LHCN-M2 (cell line): Measurements from ENCODE around the gene GAB2. TPM values are rescaled to one million over a fixed set of nuclear protein-coding genes. Genes with fewer than 3 reads are reported as not detected.
"Not testable (repeated sequence)": the region's sequence is repeated elsewhere in the genome, so short reads cannot be mapped to it uniquely, and the experiment has no call there.

Source experiments
- DNase-seq: peaks from one replicate; pipeline ENCODE4 v3.0.0-alpha.2; 2012; ENCODE audit warnings: low read depth
- polyA plus RNA-seq: library from polyadenylated mRNA; unstranded; fragments of >200 nt; gene quantifications from one replicate; pipeline ENCODE4 v1.2.1, GENCODE V29; 2012; ENCODE audit warnings: missing spikeins
- total RNA-seq: library from RNA; depleted of rRNA; stranded (reverse); fragments of >200 nt; gene quantifications from 2 replicates; pipeline ENCODE4 v1.2.3, GENCODE V29; 2014; rRNA removed

The GAB2 gene, protein sequence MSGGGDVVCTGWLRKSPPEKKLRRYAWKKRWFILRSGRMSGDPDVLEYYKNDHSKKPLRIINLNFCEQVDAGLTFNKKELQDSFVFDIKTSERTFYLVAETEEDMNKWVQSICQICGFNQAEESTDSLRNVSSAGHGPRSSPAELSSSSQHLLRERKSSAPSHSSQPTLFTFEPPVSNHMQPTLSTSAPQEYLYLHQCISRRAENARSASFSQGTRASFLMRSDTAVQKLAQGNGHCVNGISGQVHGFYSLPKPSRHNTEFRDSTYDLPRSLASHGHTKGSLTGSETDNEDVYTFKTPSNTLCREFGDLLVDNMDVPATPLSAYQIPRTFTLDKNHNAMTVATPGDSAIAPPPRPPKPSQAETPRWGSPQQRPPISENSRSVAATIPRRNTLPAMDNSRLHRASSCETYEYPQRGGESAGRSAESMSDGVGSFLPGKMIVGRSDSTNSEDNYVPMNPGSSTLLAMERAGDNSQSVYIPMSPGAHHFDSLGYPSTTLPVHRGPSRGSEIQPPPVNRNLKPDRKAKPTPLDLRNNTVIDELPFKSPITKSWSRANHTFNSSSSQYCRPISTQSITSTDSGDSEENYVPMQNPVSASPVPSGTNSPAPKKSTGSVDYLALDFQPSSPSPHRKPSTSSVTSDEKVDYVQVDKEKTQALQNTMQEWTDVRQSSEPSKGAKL
- 8.1 and 12.8 TPM in 2 replicates for total RNA-seq
- 8.7 TPM for polyA plus RNA-seq

DNA sequence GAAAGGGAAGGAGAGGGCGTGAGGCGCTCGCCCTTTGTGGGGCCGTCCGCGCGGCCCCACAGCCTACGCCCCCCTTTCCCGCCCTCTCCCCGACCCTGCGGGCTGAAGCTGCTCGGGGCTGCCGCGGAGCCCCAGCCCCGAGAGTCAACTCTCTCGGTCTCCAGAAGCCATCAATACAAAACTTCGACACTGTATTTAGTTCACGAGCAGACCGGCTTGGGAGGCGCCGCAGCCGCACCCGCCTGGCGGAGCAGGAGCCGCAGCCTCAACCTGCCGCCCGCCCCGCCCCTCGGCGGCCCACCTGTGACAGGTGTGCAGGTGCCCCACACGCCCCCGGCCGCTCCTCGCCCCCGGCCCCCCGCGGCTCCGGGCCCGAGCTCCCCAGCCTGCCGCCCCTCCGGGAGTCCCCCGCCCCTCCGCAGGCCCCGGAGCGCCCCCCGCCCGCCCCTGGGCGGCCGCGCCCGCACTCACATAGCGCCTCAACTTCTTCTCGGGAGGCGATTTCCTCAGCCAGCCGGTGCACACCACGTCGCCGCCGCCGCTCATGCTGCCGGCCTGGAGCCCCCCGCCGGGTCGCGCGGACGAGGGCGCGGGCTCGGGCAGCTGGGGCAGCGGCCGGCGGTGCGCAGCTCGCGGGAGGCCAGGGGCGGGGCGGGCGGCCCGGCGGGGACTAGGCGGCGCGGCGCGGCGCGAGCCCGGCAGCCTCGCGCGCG is at the start of gene GAB2:
TSS of gene GAB2 (minus strand) at position 646 of the 713 bp plus-strand sequence. CDS start at position 546, 100 bp downstream.
- no peak for DNase-seq

DNA sequence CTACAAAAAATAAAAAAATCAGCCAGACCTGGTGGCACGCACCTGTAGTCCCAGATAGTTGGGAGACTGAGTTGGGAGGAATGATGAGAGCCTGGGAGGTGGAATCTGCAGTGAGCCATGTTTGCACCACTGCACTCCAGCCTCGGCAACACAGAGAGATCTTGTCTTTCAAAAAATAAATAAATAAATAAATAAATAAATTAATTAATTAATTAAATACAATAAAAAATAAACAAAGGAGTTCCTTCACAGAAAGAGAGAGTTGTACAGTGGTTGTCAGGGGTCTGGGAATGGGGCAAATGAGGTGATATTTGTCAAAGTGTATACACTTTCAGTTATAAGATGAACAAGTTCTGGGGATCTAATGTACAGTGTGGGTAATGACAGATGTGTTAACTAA is 49.8 kb upstream of the GAB2 start:
- DNase-seq = no peak

- DNase-seq = no peak
Observed at GRCh38 chr11:78465169-78465942, 47.7 kb upstream of the GAB2 start.

DNA sequence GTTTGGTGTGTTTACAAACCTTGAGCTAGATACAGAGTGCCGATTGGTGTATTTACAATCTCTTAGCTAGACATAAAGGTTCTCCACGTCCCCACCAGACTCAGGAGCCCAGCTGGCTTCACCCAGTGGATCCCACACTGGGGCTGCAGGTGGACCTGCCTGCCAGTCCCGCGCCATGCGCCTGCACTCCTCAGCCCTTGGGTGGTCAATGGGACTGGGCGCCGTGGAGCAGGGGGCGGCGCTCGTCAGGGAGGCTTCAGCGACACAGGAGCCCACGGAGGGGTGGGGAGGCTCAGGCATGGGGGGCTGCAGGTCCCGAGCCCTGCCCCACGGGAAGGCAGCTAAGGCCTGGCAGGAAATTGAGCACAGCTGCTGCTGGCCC is 47.2 kb upstream of the GAB2 start:
- DNase-seq = not testable (repeated sequence)

GRCh38 chr11:78460471-78460870 is 42.9 kb upstream of the GAB2 start:
- peak; percentile 32 for DNase-seq

- DNase-seq = no peak
Observed at GRCh38 chr11:78459738-78460137, 42.1 kb upstream of the GAB2 start.

DNA sequence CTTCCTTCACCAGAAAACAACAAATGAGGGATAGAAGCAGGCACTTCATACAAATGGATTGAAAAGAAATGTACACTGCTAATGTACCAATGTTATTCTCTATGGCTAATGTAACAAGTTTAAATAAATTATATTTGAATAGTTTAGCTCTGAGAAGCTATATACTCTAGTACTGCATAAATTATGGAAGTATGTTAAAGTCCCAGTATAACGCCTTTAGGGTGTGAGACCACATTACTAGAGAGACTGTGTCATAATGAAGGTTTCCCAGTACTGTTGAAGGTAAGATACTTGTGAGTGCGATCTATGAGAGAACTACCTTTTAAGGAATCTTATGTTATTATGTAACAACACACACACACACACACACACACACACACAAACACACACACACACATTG is 39.8 kb upstream of the GAB2 start:
- DNase-seq = no peak

DNA sequence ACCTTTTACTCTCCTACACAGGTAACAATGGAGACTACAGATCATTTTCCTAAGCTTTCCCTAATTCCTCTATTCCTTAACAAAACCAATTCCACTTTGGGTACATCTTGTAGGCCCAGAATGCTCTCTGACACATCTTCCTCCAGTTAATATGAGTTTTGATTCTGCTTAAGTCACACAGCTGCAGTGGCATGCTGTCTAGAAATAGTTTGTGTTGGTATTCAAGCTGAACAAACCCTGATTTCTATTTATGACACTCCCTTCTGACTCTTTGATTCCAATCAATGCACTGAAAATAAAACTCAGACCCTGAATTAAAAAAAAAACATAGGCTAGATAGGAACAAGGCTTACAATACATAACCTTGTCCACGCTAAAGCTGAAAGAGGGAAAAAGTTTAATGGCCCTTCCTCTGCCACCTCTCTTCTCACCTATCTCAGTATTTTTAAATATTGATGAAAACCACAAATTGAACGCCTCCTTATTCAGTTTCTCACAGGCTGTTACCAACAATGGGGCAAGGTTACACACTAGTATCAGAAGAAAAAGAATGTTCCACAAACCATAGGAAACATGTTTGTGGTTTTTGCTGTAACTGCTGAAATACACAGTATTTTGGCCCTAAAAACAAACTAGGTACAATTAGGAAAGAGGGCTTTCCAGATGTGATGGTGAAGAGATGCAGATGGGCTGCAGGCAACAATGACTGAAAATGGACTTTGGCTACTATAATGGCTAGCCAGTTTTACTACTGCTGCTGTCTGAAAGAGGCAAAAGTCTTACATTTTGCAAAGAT is 35.7 kb upstream of the GAB2 start:
- DNase-seq = no peak

GRCh38 chr11:78451371-78452150 is 33.9 kb upstream of the GAB2 start:
- DNase-seq = no peak

DNA sequence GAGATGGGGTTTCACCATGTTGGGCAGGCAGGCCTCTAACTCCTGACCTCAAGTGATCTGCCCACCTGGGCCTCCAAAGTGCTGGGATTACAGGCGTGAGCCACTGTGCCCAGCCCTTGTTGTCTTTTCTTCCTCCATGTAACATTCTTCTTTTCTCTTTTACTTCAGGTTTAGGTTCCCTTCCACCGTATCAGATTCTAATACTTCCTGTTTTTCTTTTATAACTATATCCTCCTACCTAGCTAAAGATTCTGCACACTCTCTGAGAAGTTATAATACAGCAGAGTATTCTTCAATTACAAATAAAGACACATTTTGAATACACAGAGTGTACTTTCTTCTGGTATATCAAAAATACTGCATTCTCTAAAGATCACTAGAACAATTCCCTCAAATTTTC is 33.2 kb upstream of the GAB2 start:
- no peak for DNase-seq

- no peak for DNase-seq
Observed at GRCh38 chr11:78449866-78450265, 32.2 kb upstream of the GAB2 start.

GRCh38 chr11:78446210-78446609 is 28.6 kb upstream of the GAB2 start:
- no peak for DNase-seq

DNA sequence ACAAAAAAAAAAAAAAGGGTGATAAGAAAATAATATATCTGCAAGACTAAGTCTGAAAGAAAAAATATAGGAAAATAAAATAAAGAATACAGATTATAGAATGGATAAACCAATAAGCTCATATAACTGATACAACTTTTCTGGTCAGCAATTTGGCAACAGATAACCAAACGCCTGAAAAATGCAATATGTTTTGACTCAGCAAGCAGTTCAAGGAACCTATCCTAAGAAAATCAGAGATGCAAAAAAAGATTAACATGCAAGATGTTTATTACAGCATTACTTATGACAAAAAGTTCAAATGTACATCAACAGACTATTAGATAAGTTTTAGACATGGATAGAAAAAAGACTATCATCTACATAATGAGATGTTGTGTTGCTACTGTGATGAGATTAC is 27.1 kb upstream of the GAB2 start:
- no peak for DNase-seq

DNA sequence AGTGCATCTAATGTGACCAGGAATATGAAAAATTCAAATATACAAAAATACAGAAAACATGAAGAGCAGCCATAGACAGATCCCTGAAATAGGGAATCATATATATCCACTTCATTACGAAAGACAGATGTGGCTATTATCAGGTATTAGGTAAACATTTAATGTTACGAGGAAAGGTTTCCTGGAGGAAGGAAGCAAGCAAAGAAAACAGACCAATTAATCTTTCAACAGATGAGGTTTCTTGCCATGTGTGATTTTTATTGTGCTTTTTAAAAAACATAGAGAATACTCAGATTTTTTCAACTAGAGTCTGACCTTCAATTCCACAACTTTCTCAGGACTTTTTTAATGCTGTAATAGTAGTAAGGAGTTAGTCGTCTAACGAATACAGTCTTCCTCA is 24.3 kb upstream of the GAB2 start:
- no peak for DNase-seq

DNA sequence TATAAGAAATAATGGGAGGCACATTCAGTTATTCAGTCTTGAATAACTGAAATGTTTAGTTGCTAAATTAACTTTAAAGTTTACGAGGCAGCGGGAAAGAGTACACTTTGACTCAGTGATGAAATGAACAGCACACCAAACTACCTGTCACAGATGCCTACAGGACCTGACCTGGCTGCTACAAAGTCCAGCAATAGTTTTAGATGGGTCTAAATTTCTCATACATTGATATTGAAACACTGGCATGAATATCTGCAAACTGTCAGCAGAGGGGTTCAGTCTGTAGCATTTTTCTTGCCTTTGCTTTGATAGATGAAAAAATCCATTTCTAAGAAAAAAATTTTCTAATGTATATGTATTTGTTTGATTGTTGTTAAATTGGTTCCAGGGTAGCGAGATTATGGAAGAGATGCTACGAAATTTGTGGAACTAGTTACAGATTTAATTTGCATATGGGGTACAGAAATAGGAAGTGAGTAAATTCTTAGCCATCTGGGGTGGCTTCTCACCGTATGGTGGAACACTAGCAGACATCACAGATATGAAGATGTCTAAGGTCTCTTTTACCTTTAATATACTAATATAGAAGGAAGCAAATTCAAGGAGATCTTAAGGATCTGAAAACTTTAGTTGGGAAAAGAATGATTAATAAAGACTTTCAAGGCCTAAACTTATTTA is 20.8 kb upstream of the GAB2 start:
- no peak for DNase-seq

GRCh38 chr11:78432956-78433355 is 15.3 kb upstream of the GAB2 start:
- no peak for DNase-seq

GRCh38 chr11:78432058-78432515 is 14.5 kb upstream of the GAB2 start:
- DNase-seq = no peak

DNA sequence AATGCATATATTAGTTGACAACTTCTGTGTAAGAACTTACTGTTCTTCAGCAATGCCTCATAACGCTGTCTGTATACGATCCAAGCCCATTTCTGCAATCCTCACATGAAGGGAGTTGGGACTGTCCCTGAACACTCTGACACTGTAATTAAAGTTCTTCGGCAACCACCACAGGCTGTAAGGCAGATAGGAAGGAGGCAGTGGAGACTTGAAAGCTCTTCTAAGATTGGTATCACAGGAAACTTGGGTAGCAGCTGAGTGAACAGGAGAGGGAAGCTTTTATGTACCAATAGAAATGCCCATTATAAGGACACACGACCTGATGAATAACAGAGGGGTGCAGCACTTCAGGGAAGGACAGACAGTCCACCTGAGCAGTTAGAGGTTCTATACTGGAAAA is 12.0 kb upstream of the GAB2 start:
- no peak for DNase-seq

- DNase-seq = no peak
Observed at GRCh38 chr11:78429209-78429608, 11.6 kb upstream of the GAB2 start.
